HS-27A (cell line): ENCODE results near the gene TRIM28.

Source experiments
- DNase-seq: peaks from one replicate; pipeline ENCODE4 v3.0.0-alpha.2; 2012; ENCODE audit warnings: low read depth, missing footprints

TRIM28 gene

GRCh38 chr19:58579473-58580142, 35.7 kb downstream of the TRIM28 start:
- DNase-seq = no peak

GRCh38 chr19:58581227-58582141, 37.6 kb downstream of the TRIM28 start:
- DNase-seq = no peak

DNA sequence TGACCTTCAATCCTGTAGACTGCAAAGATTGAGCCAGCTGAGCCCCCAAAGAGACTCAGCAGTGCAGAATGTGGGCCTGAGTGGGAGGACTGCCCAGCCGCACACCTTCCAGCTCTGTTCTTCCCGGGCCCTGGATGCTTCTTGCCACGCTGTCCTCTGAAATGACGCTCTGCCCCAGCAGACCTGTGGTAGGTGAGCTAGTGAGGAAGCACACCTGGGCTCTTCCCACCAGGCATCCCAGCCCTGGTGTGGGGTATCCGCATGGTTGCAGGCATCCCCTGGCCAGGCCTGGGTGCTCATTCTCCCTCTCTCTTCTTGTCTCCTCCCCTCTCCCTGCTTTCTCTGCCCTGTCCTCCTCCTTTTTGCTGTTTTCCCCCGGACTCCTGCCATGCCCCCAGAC, 39.1 kb downstream of the TRIM28 start:
- DNase-seq = no peak

- no peak for DNase-seq
Observed at GRCh38 chr19:58584498-58585441, 40.9 kb downstream of the TRIM28 start.

- no peak for DNase-seq
Observed at GRCh38 chr19:58585442-58586132, 41.7 kb downstream of the TRIM28 start.

- no peak for DNase-seq
Observed at GRCh38 chr19:58586133-58586765, 42.4 kb downstream of the TRIM28 start.
